Measurements from ENCODE around the gene TOM1L2.

Gene TOM1L2

DNA sequence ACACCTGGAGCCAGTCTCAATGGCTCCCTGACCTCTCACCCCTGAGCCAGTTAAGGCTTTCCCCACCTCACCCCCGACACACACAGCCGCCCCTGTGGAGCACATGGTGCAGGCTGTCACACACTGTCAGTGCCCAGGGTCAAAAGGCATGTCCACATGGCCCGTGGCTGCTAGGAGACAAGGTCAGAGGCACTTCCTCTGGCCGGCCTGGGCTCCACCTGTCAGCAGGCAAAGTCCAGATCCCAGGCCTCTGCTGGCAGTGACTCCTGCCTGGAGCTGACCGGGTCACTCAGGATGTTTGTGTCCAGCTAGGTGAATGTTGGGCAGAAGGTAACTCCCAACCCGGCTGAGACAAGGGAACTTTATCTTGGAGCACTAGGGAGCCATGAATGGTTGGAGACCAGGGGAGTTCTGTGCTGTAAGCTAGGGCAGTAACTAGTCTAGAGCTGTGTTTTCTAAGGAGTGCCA, 141.4 kb downstream of the TOM1L2 start:
- DNase-seq: no peak

DNA sequence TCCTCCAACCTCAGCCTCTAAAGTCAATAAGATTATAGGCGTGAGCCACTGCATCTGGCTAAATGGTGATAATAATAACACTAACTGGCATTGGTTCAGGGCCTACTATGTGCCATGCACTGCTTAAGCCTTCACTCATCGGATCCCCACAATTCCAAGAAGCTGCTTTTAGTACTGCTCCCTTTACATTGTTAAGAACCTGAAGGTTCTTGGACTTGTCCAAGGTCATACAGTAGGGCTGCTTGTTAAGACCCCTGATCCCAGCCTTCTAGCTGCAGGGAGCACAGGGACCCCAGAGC, 142.0 kb downstream of the TOM1L2 start:
- no peak for DNase-seq

DNA sequence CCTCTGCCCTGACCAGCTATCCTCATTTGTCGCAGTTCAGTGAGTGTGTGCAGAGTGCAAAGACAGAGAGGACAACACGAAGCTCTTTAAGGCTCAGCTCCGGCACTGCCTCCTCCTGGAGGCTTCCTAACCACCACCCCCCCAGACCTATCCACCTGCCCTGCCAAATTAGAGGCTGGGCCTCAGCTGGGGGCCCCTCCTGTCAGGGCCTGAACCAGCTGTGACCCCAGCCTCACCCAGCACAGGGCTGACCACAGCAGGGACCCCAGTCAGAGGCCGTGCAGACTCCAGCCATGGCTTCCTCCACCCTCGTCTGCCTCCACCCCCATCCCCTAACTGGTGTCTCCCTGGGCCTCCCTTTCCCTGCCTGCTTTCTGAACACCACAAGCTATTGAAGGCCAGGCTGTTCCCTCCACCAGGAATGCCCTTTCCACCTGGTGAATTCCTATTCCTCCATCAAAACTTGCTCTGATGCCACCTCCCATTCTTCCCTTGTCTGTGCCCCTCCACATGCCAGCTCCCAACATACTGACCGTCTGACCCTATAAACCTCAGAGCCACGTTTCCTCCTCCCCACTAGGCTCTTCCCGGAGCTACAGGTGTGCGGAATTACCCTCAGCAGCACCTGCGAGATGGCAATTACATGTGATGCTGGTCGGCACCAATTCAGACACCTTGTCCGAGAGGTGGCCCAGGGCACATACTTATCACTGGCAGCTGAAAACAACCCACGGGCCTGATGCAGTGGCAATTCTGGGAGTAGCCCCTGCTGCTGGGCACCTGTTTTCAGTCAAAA, 144.2 kb downstream of the TOM1L2 start:
- no peak for DNase-seq

DNA sequence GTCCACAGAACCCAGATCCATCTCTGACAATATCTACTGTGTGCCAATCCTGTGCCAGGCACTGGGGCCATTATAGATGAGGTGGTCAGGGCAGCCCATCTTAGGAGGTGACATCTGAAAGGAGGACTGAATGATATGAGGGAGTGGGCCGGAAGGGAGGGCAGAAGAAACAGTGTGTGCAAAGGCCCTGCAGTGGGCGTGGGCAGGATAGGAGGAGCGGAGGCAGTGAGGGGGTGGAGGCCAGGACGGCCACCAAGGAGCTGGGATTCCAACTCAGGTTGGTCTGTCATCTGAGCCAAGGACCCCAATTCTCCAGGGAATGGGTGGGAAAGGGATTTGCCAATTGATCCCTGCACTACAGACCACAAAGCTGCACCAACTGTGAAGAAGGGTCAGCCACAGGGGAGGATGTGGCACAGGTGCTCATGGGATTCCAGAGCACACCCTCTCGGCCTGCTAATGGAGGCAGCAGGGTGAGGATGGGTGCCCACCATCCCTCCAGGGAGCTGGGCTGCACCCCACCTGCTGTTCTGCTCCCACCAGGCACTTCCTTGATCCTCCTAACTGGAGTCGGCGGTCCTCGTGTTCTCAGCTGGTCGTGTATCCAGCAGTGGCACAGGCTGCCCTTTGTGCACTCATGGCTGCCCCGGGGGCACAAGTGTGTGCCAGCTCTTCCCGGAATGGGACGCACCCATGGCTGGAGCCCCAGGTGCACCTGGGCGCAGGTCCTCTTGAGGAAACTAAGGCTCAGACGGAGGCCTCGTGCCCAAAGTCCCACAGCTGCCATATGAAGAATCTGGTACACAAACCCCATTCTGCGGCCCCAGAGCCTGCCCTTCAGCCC, 145.0 kb downstream of the TOM1L2 start:
- no peak for DNase-seq

DNA sequence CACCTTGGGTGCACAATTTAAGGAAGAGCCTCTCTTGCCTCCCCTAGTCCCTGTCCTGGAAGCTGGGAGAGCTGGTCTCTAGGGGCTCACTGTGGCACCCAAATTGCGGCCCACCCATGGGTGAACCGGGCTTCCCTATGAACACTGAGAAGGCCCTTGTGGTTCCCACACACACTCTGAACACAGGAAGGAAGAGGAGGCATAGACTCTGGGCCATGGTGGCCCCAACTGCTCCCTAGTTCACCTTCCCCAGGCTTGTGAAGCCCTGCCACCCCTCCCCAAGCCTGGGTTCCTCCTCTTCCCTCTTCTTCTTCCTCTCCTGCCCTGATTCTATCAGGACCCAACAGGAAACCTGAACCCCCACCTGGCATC, 145.9 kb downstream of the TOM1L2 start:
- no peak for DNase-seq

DNA sequence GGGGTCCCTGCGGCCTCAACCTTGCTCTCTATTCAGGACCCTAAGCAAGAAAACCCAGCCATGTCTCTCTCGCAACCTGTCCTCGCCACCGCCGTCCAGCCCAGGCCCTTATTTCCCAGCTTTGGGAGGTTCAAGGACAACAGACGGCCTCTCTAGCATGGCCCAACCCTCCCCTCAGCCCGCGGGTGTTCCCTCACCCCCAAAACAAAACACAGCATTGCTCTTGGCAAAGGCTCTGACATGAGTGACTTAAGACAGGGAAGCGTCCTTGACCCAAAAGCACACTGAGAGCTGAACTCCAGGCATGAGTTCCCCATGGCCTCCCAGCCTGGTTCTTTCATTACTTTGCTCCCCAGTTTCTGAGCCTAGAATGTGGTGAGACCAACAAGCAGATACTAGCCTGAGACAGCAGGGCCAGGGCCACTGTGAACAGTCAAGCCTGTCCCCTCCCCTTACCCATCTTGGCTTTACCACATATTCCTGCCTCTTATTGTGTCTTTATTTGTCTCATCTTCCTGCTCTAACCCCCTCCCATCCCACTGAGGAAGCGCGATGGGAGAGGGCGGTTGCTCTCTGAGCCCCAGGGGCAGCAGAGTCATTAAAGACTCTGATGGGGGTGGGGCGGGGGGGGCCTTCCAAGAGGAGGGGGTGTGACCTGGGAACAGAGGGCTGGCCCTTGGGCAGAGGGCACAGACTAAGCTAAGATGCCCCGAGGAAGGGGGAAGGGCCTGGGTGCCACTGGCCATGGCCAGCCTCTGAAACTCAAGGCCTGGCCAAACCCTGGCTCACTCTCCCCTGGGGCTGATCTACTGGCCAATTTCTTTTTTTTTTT, 147.2 kb downstream of the TOM1L2 start:
- DNase-seq: no peak

DNA sequence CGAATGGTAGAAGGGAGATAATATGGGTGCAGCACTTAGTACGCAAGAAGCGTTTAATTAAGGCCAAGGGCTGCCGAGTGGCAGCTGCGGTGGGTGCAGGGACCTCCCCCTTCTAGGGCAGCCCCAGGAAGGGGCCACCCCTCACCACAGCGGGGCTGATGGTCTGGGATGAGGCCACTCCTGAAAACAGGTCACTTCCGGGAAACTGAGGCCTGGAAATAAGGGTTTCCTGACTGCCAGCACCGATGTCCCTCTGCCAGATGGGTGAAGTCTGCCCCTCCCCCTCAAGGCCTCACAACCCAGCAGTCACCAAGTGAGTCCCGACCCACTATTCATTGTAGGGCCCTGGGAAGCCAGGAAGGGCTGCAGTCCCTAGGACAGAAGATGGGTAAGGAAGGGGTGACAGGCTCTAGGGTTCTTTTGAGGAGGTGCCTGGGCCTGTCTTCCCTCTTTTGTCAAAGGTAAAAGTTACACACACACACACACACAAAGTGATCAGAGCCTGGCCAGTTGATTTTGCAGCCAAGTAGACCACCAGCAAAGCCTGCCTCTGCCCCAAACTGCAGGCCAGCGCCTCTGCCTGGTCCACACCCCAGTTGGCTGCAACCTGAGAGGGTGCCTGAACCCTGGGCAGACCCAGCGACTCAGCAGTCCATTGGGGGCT, 147.9 kb downstream of the TOM1L2 start:
- DNase-seq: no peak

DNA sequence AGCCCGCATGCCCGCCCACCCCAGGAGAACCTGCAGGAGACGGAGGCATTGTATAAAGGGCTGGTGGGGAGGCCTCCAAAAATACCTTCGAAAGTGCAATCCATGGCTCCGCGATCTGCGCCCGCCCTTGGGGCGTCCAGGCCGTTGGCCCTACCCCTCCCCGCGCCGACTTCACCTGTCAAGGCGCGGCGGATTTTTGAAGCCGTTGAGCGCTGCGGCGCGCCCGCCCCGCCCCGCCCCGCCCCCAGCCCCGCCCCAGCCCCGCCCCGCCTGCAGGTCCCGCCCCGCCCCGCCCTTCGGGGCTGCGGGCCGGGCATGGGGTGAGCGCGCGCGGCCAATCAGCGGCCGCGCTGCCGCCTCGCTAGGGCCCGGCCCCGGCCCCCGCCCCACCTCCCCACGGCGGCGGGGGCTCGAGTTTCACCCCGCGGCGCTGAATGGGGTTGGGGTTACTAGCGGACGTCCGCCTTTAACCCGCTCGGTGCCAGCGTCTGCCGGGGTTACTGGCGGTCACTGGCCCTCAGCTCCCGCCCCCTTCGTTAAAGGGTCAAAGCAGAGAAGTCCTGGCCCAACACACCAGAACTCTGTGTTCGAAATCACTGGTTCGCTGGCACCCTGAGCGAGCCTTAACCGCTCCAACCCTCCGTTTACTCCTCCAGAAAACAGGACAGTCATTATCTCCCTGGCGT, 148.6 kb downstream of the TOM1L2 start:
- peak; percentile 88 to 89 for DNase-seq

DNA sequence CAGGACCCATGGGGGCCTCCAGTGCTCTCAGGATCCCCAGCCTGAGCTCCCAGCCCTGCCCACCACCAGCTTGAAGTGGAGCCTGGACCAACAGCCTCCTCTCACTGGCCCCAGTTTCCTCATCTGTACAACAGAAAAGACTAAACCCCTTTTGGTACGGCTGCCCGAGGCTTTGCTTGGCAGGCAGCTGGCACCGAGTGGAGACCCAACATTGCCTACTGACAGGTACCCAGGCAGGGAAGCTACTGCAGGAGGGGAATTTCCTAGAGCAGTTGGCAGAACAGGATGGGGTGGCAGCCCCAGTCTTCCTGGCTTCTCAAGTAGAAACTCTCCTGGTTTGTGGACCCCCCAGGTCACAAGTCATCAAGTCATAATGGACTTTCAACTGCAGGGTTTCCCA, 149.6 kb downstream of the TOM1L2 start:
- no peak for DNase-seq

DNA sequence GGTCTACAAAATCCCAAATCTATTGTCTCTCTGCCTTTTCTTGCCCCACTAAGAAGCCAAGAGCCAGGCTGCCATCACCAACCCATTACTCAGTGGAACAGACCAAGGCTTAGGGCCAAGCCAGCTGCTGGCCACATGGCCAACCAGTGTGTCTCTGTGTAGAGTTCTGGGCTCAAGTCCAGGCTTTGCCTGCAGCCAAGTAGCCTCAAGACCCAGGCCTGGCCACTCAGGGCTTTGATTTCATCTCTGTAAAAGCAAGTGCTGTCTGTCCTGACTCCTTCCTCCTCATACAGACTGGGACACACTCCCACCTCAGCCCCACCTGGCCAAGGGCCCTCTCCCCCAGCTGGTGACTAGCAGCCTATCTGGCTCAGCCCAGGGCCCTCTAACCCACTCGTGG, 150.0 kb downstream of the TOM1L2 start:
- DNase-seq: no peak

DNA sequence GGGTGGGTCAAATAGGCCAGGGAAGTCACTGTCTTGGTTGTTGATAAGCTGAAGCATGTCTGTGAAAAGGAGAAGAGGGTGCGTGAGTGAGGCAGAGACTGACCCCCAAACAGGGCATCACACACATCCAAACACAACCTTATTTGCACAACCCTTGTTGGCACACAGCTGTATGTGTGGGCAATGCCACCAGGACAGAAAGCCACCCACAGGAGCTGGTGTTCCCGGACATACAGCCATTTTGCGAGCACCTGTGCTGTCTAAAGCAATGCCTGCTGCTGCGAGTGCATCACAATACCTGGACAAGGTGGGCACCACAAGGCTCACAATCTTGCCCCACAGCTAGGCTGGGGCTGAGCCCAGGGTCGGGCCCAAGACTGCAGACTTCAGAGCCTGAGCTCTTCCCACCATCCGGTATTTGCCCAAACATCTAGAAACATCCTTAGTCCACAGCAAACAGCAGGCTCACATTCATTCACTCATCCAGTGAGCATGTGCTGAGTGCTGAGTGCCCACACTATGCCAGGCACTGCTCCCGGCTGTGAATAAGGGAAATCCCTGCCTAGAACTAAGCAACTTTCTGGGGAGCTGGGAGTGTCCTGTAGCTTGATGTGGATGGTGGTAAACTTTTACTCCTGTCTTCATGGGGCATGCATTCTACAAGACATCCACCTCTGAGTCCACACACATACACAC, 151.6 kb downstream of the TOM1L2 start:
- DNase-seq: no peak

DNA sequence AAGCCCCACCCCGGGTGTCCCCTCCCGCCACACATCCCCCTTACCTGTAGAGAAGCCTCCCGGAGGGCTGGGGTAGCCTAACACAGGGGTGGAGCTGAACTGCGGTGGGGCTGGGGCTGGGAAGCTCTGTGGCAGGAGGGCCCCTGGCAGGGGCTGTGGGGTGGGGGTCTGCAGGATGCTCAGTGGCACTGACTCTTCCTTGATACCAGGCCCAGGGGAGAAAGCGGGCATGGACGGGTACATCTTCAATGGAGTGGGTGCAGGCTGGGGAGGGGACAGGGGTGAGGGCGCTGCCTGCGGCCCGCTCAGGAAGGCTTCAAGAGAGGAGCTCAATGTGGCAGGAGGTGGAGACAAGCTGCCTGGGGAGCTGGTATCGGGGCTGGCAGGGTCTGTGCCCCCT, 152.2 kb downstream of the TOM1L2 start:
- DNase-seq: no peak

DNA sequence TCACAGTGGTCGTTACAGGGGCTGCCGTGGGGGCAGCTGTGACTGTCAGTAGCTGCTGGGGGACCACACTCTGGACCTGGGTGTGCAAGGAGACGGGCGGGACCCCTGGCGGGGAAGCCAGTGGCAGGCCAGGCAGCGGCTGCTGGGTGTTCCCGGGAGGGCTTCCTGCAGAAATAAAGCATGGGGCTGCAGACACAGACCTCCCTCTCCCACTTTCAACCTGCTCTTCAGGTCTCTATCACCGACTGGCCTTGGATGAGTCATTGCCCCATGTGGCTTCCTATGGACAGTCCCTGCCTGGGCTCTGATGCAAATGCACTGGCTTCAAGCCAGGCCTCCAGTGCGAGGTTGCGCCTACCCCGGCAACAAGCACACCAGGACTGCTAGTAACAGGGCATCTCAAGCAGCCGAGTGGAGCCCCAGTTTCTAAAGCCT, 152.6 kb downstream of the TOM1L2 start:
- DNase-seq: peak; percentile 53 to 76

DNA sequence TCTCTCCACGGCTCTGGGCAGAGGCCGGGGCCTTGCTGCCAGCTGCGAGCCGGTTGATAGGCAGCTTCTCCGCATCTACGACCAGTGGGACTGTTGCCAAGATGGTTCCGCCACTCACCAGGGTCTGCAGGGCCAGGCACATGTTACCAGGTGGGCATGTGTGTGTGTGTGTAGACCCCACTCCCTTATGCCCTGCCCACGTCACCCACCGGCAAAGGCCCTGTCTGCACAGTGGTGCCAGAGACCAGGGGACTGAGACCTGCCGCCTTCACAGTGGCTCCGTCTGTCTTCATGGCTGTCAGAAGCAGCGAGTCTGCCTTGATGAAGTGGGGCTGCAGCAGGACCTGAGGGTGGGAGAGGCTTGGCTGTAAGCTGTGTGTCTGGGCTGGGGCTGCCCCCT, 153.1 kb downstream of the TOM1L2 start:
- no peak for DNase-seq

DNA sequence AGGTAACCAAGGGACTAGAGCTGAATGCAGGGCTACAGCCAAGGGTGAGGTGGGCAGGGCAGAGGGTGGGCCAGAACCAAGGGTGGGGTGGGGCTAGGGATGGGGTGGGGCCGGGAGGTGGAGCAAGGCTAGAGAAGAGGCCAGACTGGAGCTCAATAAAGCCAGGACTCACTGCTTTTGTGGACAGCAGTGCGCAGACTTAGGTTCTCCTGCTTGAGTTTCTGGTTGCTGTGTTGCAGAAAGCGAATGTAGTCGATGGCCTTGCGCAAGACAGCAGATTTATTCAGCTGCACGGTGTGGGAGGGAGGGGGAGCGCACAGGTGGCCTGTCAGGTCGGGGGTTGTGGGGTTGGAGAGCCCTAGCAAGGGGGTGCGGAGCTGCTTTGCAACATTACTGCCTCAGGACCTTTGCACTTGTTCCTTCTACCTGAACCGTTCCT, 154.1 kb downstream of the TOM1L2 start:
- no peak for DNase-seq

DNA sequence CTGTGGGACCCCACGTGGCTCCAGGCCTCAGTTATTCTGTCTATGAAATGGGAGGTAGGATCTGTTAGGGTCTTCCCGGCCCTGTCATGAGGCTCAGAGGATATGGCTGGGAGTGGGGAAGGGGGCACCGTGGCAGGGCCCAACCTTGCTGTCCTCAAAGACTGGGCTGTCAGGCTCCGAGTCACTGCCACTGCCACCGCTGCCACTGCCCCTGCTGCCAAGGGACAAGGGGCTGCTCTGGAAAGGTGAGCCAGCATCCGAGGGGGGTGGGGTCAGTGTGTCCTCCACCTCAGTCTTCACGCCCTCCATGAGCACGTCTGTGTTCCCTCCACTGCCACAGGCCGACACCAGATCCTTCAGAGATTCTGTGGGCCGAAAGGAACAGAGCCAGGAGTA, 154.7 kb downstream of the TOM1L2 start:
- no peak for DNase-seq

DNA sequence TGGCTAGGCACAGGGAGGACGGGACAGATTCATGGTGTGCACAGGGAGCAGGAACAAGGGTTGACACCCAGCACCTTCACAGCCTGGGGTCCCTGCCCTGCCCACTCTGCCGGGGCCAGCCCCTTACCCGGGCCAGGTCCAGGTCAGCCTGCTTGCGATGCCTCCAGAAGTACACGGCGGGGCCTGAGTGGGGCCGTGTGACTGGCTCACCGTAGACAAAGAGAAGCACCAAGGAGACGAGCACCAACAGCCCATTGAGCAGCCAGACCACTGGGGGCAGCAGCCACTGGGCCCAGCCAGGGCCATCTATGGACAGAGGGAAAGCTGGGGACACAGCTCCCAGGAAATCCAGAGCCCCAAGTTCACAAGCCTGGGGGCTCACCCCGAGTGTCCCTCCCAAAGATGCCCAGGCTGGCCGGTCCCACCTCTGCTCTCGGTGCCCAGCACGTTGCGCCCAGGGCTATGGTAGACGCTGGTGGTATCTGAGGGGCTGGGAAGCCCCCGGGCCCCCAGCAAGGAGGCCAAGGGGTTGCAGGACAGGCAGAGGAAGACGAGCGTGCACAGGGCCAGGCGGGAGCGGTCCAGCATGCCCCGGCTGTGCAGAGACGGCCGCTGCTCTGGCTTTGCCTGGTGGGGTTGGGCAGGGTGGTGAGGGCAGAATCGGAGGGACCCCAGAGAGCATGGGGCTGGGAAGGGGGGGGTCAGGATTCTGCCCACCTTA, 155.2 kb downstream of the TOM1L2 start:
- no peak for DNase-seq

DNA sequence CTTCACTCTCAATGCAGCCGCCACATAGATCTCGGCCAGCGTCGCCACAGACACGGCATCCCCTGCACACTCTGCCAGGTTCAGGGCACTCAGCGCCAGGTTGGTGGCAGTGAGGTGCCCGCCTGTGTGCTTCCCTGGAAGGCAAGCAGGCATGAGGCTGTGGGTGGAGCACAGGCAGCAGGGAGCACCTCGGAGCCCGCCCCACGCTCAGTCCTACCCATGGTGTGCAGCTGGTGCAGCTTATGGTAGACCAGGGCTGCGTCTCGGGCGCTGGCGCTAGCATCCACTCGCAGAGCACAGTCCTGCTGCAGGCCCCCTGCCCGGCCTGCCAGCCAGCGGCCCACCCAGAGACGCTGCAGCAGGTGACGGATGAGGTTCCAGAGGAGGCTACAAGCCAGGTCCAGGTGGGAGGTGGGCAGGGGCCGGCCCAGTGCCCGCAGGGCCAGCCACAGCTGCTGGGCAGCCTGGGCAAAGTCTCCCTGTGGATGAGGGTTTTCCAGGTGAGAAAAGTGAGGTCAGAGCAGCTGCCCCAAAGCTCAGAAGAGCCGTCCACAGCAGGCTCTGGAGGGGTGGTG, 155.9 kb downstream of the TOM1L2 start:
- no peak for DNase-seq

DNA sequence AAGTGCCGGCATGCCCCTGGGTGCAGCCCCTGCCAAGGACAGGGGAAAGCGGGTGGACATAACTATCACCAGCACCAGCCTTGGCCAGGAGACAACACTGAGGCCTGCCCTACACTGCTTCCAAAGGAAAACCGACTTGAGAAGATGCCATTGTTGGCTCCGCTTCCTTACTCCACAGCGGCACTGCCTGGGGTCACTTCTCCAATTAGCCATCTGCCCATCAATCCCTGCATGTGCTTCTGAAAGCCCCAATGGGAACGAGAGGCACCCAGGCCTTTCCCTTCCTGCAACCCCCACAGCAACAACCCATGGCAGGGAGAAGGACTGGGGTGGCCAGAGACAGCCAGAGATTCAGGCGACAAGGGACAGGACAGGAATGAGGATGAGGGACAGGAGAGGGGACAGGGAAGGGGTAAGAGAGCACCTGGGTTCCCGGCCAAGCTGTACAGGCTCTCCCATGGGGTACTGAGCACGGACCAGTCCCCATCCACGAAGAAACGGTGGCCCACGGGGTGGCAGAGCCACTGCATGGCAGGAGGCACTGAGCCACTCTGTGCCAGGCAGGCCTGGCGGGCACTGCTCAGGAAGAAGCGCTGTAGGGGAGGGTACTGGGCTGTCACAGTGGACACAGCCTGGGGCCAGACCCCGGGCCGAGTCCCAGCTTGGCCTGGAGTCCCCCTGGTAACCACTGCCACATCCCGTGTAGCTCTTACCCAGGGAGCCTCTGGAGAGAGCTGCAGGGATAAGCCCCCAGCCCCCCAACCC, 156.6 kb downstream of the TOM1L2 start:
- no peak for DNase-seq

DNA sequence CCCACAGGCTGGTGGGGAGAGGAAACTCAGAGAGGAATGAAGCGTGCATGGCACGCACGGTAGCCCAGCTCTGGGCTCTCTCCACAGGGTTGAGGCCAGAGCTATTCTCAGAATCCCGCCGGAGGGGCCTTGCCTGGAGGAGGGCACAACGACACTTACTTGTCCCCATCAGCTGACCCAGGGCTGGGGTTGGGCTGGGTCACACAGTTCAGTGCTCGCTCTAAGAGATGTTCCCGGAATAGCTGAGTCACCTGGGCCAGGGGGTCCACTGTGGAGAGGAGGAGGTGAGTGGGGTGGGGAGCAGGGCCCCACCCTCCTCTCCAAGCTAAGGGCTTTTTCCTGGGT, 157.2 kb downstream of the TOM1L2 start:
- DNase-seq: no peak

Data from CD4-positive, alpha-beta T cell treated with Interleukin-4 for 1 hour (primary cell).